ENCODE measurements around the gene GALNT10.

The GALNT10 gene

GRCh38 chr5:154223320-154223719 lies 32.8 kb downstream of the GALNT10 start:
- H3K27ac Mint-ChIP-seq, result no peak overlapping the region

GRCh38 chr5:154227090-154227489 lies 36.6 kb downstream of the GALNT10 start:
- peaks cover 30% of the 10 kb centered on the region for H3K4me1 Mint-ChIP-seq
- peaks cover 39% of the 10 kb centered on the region for H3K36me3 Mint-ChIP-seq (ENCODE audit: low read depth)
- no peak overlapping the region for H3K27ac Mint-ChIP-seq
- H3K9me3 Mint-ChIP-seq, result peaks cover 19% of the 10 kb centered on the region
- H3K4me3 Mint-ChIP-seq, result no peak overlapping the region
- ATAC-seq, result no peak
- no peak for DNase-seq
- no peaks in the 10 kb centered on the region for H3K27me3 Mint-ChIP-seq

More at GRCh38 chr5:154223320-154223719, 32.8 kb downstream of the GALNT10 start:
- H3K4me1 Mint-ChIP-seq, result peaks cover 33% of the 10 kb centered on the region
- DNase-seq, result no peak
- peaks cover 35% of the 10 kb centered on the region for H3K36me3 Mint-ChIP-seq (ENCODE audit: low read depth)
- no peak overlapping the region for H3K4me3 Mint-ChIP-seq
- no peak for ATAC-seq
- H3K9me3 Mint-ChIP-seq, result peaks cover 19% of the 10 kb centered on the region
- H3K27me3 Mint-ChIP-seq, result no peaks in the 10 kb centered on the region

- Mint-ChIP-seq H3K4me3 (peak overlapping the region; percentile 33), H3K9me3 (peaks cover 19% of the 10 kb centered on the region), H3K27me3 (no peaks in the 10 kb centered on the region), H3K36me3 (ENCODE audit: low read depth) (peaks cover 39% of the 10 kb centered on the region), H3K4me1 (peaks cover 31% of the 10 kb centered on the region), H3K27ac (peak overlapping the region; percentile 19)
- no peak for ATAC-seq
- no peak for DNase-seq
Observed at GRCh38 chr5:154228696-154229095, 38.2 kb downstream of the GALNT10 start.

DNA sequence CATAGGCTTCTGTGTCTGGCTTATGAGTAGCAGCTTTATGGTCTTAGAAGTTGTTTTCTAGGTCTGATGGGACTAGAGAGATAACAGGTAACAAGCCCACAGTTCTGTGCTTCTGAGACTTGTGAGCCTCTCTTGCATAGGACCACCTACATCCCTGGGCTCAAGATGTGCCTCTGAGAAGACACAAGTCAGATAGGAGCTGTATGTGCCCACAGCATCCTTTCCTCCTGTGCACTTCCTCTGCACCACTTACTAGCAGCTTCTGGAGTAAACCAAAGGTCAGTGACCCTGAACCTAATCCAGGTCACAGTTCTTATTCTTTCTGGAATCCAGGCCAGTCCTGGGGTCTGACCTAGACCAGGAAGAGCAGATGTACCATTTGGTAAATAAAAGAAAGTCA lies 40.0 kb downstream of the GALNT10 start:
- ATAC-seq (no peak), DNase-seq (no peak)
- Mint-ChIP-seq H3K36me3 (ENCODE audit: low read depth) (peaks cover 36% of the 10 kb centered on the region), H3K4me1 (peaks cover 42% of the 10 kb centered on the region), H3K9me3 (peaks cover 19% of the 10 kb centered on the region), H3K27ac (no peak overlapping the region), H3K27me3 (no peaks in the 10 kb centered on the region), H3K4me3 (no peak overlapping the region)

DNA sequence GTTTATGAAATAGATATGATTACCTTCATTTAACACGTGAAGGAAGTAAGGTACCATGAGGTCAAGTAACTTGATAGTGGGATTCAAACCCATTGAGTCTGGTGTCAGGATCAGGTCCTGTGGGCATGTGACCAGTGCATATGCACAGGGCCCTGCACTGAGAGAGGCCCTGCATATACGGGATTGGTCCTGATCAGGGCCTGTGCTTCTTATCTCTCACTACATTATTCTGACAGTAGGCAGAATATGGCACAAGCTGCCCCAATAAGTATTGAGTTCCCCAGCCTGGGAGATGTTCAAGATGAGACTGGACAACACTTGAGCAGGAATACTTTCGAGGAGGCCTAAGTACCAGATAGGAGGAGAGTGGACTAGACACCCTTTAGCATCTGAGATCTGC lies 44.0 kb downstream of the GALNT10 start:
- Mint-ChIP-seq H3K27me3 (no peaks in the 10 kb centered on the region), H3K27ac (peak overlapping the region; percentile 15), H3K4me3 (no peak overlapping the region), H3K4me1 (peaks cover 58% of the 10 kb centered on the region), H3K9me3 (no peaks in the 10 kb centered on the region), H3K36me3 (ENCODE audit: low read depth) (peaks cover 7% of the 10 kb centered on the region)
- no peak for ATAC-seq
- DNase-seq, result no peak

DNA sequence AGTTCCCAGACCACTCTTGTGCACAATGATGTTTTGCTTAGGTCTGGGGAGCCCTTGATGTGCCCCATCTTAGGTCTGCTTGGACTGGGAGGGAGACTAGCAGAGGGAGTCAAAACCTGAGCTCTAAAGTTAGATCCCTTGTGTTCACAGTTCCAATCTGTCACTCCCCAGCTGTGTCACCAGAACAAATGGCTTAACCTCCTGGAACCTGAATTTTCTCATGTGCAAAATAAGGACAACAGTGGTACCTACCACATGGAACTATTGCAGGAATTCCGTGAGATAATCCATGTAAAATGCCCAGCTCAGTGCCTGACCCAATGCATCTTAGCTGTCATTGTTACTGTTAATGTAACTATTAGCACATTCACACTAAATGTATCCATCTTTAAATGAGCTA lies 45.5 kb downstream of the GALNT10 start:
- Mint-ChIP-seq H3K27ac (no peak overlapping the region), H3K4me3 (no peak overlapping the region), H3K9me3 (no peaks in the 10 kb centered on the region), H3K27me3 (no peaks in the 10 kb centered on the region), H3K4me1 (peaks cover 55% of the 10 kb centered on the region), H3K36me3 (ENCODE audit: low read depth) (peaks cover under 1% of the 10 kb centered on the region)
- ATAC-seq (no peak), DNase-seq (no peak)

- H3K4me1 Mint-ChIP-seq, result peaks cover 55% of the 10 kb centered on the region
- DNase-seq, result no peak
- peak; percentile 22 for ATAC-seq
- no peaks in the 10 kb centered on the region for H3K27me3 Mint-ChIP-seq
- no peaks in the 10 kb centered on the region for H3K36me3 Mint-ChIP-seq (ENCODE audit: low read depth)
- H3K27ac Mint-ChIP-seq, result no peak overlapping the region
- H3K4me3 Mint-ChIP-seq, result no peak overlapping the region
- no peaks in the 10 kb centered on the region for H3K9me3 Mint-ChIP-seq
Observed at GRCh38 chr5:154236536-154237375, 46.2 kb downstream of the GALNT10 start.

DNA sequence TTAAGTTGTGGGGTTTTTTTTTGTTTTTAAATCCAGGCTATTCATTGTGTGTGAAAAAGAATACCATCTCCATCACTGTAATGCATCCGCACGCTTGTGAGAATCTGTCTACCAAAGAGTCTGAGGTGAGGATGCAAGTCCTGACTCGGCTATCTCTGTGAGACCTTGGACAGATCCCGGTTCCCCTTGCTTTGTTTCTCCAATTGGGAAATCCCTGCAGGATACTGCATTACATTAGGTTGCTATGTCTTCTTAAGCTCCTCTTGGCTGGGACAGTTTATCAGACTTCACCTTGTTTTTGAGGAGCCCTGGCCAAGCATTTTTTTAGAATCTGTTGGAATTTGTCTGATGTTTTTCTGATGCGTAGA lies 46.8 kb downstream of the GALNT10 start:
- H3K4me1 Mint-ChIP-seq, result peaks cover 54% of the 10 kb centered on the region
- no peak overlapping the region for H3K27ac Mint-ChIP-seq
- ATAC-seq (no peak), DNase-seq (no peak)
- no peaks in the 10 kb centered on the region for H3K9me3 Mint-ChIP-seq
- H3K4me3 Mint-ChIP-seq, result no peak overlapping the region
- H3K36me3 Mint-ChIP-seq (ENCODE audit: low read depth), result no peaks in the 10 kb centered on the region
- H3K27me3 Mint-ChIP-seq, result no peaks in the 10 kb centered on the region

DNA sequence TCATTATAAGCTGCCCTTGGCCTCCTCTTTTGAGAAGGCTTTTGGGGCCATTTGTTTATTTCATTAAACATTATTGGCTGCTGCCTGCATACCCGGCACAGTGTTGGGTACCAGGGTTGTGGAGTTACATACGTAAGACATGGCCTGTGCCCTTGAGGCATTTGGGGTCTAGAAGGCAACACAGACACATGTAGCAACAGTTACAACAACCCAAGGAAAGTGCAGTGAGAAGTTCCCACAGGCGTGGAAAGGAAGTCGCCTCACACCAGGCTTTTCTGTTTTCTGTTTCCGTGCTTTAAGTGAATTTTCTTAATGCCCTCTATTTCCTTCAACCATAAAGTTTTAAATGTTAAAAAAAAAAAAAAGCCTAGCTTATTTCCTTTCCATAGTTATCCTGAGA lies 47.4 kb downstream of the GALNT10 start:
- no peaks in the 10 kb centered on the region for H3K9me3 Mint-ChIP-seq
- peaks cover 57% of the 10 kb centered on the region for H3K4me1 Mint-ChIP-seq
- no peaks in the 10 kb centered on the region for H3K27me3 Mint-ChIP-seq
- no peak overlapping the region for H3K27ac Mint-ChIP-seq
- ATAC-seq (no peak), DNase-seq (no peak)
- H3K4me3 Mint-ChIP-seq, result no peak overlapping the region
- no peaks in the 10 kb centered on the region for H3K36me3 Mint-ChIP-seq (ENCODE audit: low read depth)

DNA sequence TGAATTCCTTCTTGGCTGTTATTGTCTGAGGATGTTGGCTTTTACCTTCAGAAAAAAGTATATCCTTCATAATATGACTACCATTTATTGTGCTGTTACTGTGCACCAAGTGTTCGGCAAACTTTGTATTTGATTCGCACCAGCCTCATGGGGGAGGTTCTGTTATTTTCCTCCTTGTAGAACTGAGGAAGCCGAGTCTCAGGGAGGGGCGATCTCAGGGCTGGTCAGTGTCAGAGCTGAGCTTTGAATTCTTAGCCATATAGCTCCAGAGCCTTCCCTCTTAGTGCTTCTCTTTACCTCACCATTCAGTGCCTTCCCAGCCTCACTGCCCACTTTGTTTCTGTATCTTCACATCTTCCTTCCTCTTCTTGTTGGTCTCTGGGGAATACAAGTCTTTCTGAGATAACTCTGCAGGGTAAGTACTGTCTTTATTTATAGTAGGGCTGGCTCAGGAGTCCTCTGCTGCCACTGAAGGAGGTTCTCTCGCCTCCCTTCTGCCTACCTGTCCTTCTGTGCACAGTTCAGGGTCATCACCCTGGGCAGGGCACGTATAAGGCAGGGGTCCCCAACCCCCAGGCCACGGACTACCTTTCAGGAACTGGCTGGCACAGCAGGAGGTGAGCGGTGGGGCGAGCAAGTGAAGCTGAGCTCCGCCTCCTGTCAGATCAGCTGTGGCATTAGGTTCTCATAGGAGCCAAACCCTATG lies 48.4 kb downstream of the GALNT10 start:
- no peaks in the 10 kb centered on the region for H3K9me3 Mint-ChIP-seq
- no peak overlapping the region for H3K27ac Mint-ChIP-seq
- ATAC-seq, result no peak
- H3K27me3 Mint-ChIP-seq, result no peaks in the 10 kb centered on the region
- no peak for DNase-seq
- no peaks in the 10 kb centered on the region for H3K36me3 Mint-ChIP-seq (ENCODE audit: low read depth)
- peaks cover 53% of the 10 kb centered on the region for H3K4me1 Mint-ChIP-seq
- no peak overlapping the region for H3K4me3 Mint-ChIP-seq

DNA sequence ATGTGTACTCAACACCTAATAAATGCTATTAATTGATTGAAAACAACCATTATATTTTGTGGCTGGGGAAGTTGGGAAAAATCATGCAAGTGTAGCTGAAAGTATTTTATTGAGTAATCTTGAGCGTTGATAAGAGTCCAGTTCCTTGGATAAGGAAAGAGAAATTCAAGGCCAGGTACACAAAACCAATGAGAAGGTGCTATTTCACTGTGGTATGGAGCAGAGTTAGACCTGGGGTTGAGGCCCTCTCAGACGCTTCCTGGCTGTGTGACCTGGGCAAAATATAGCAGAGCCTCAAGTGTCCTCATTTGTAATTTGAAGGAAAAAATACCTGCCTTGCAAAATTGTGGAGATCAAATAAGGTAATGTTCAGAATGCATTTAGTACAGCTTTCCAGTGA lies 50.1 kb downstream of the GALNT10 start:
- ATAC-seq, result no peak
- no peak overlapping the region for H3K27ac Mint-ChIP-seq
- H3K36me3 Mint-ChIP-seq (ENCODE audit: low read depth), result no peaks in the 10 kb centered on the region
- no peaks in the 10 kb centered on the region for H3K27me3 Mint-ChIP-seq
- H3K9me3 Mint-ChIP-seq, result no peaks in the 10 kb centered on the region
- peaks cover 48% of the 10 kb centered on the region for H3K4me1 Mint-ChIP-seq
- no peak for DNase-seq
- H3K4me3 Mint-ChIP-seq, result no peak overlapping the region

GRCh38 chr5:154241021-154241420 lies 50.5 kb downstream of the GALNT10 start:
- Mint-ChIP-seq H3K27me3 (no peaks in the 10 kb centered on the region), H3K9me3 (no peaks in the 10 kb centered on the region), H3K4me1 (peaks cover 44% of the 10 kb centered on the region), H3K27ac (no peak overlapping the region), H3K4me3 (no peak overlapping the region), H3K36me3 (ENCODE audit: low read depth) (no peaks in the 10 kb centered on the region)
- DNase-seq (no peak), ATAC-seq (no peak)

DNA sequence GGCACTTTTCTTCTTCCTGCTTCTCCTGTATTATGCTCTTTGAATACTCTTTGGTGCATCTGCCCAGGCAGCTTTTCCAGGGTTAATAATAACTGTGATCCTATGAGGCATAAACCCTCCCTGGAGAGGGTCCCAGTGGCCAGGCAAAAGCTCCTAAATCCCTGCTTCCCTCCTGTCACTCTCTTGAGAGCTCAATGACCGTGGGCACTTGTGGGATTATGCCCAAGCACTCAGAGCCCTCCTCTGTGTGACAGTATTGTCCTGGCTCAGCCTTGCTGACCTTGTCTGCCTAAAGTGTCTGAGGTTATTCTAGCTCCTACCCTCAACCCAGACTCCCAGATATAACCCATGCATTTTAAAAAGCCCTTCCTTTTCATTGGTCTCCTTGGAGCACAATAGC lies 51.9 kb downstream of the GALNT10 start:
- no peaks in the 10 kb centered on the region for H3K9me3 Mint-ChIP-seq
- ATAC-seq (no peak), DNase-seq (no peak)
- no peak overlapping the region for H3K4me3 Mint-ChIP-seq
- no peaks in the 10 kb centered on the region for H3K27me3 Mint-ChIP-seq
- H3K4me1 Mint-ChIP-seq, result peaks cover 30% of the 10 kb centered on the region
- H3K36me3 Mint-ChIP-seq (ENCODE audit: low read depth), result no peaks in the 10 kb centered on the region
- no peak overlapping the region for H3K27ac Mint-ChIP-seq

DNA sequence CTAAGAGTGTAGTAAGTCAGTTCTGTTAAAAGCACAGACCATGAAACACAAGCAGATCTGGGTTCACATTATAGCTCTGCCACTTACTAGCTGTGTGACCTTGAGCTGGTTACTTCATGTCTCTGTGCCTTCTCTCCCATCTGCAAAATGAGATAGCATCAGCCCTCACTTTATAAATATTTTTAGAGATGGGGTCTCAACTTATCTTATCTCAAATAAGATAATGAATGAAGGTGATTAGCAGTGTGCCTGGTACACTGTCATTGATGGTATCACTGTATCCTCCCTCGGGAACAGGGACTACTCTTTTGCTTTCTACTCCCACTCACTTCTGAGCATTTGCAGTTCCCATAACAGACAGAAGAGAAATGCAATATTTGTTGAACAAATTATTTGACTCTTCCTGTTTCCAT lies 52.4 kb downstream of the GALNT10 start:
- H3K27me3 Mint-ChIP-seq, result no peaks in the 10 kb centered on the region
- no peaks in the 10 kb centered on the region for H3K36me3 Mint-ChIP-seq (ENCODE audit: low read depth)
- ATAC-seq (no peak), DNase-seq (no peak)
- no peak overlapping the region for H3K4me3 Mint-ChIP-seq
- H3K27ac Mint-ChIP-seq, result no peak overlapping the region
- H3K9me3 Mint-ChIP-seq, result no peaks in the 10 kb centered on the region
- H3K4me1 Mint-ChIP-seq, result peaks cover 25% of the 10 kb centered on the region

DNA sequence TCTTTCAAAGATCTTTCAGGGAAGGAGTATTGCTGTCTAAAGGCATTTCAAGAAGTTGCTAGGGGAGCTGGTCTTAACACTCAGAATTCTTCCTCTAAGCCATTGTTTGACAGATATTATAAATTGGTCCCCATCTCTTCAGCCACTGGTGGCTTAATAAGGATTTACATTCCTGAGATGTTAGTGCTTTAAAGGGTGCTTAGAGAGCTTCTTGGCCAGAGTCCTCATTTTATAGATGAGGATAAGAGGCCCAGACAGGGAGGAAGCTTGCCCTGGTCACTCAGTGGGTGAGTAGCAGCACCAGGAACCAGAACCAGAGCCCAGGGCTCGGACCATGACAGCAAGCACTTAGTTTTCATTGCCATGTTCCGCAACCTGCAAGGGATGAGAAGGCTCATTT lies 53.2 kb downstream of the GALNT10 start:
- no peaks in the 10 kb centered on the region for H3K9me3 Mint-ChIP-seq
- no peak overlapping the region for H3K27ac Mint-ChIP-seq
- no peak for DNase-seq
- no peak for ATAC-seq
- no peak overlapping the region for H3K4me3 Mint-ChIP-seq
- H3K36me3 Mint-ChIP-seq (ENCODE audit: low read depth), result peaks cover 2% of the 10 kb centered on the region
- peaks cover 19% of the 10 kb centered on the region for H3K4me1 Mint-ChIP-seq
- no peaks in the 10 kb centered on the region for H3K27me3 Mint-ChIP-seq
